Central memory CD8-positive, alpha-beta T cell (primary cell): ENCODE data around the gene EPM2AIP1.

ENCODE experiments used
- ATAC-seq: fragments of 150-1000 bp; cut with Tn5 transposase; replicated peaks from 2 replicates; pipeline ENCODE4 v1.10.0; 2022; ENCODE audit warnings: mild to moderate bottlenecking, moderate FRiP score, moderate number of reproducible peaks; ENCODE audit not compliant: poor library complexity, severe bottlenecking; ENCODE audit errors: extremely low read depth
- DNase-seq, 2 donors: peaks; one replicate each; pipeline ENCODE4 v3.0.0; 2021; ENCODE audit warnings: low spot score in 2 of 2
- H3K27ac Mint-ChIP-seq: one replicate; pipeline ENCODE4 v1.8.0; 2022; ENCODE audit warnings: low read depth, mild to moderate bottlenecking, moderate library complexity, mixed read lengths
- H3K27me3 Mint-ChIP-seq: one replicate; pipeline ENCODE4 v1.8.0; 2022; ENCODE audit warnings: mixed read lengths
- H3K36me3 Mint-ChIP-seq: one replicate; pipeline ENCODE4 v1.8.0; 2022; ENCODE audit warnings: mild to moderate bottlenecking, moderate library complexity, mixed read lengths; ENCODE audit not compliant: insufficient read depth
- H3K4me1 Mint-ChIP-seq: one replicate; pipeline ENCODE4 v1.8.0; 2022; ENCODE audit warnings: mixed read lengths
- H3K4me3 Mint-ChIP-seq: one replicate; pipeline ENCODE4 v1.8.0; 2022; ENCODE audit warnings: mild to moderate bottlenecking, moderate library complexity, mixed read lengths
- H3K9me3 Mint-ChIP-seq: one replicate; pipeline ENCODE4 v1.8.0; 2022; ENCODE audit warnings: mixed read lengths

Gene EPM2AIP1

GRCh38 chr3:36941162-36941561, 51.8 kb downstream of the EPM2AIP1 start:
- Mint-ChIP-seq H3K27ac (no peak overlapping the region), H3K36me3 (peaks cover 4% of the 10 kb centered on the region), H3K27me3 (no peaks in the 10 kb centered on the region), H3K9me3 (no peaks in the 10 kb centered on the region), H3K4me1 (peaks cover 22% of the 10 kb centered on the region), H3K4me3 (no peak overlapping the region)
- DNase-seq (no peak), ATAC-seq (no peak)

GRCh38 chr3:36937492-36937891, 55.4 kb downstream of the EPM2AIP1 start:
- Mint-ChIP-seq H3K36me3 (peaks cover 7% of the 10 kb centered on the region), H3K27me3 (no peaks in the 10 kb centered on the region), H3K4me1 (peaks cover 23% of the 10 kb centered on the region), H3K4me3 (no peak overlapping the region), H3K9me3 (no peaks in the 10 kb centered on the region), H3K27ac (no peak overlapping the region)
- ATAC-seq = no peak
- no peak for DNase-seq
